Panc1 (cell line): ENCODE data around the gene SLC17A2. TPM values are rescaled to one million over a fixed set of nuclear protein-coding genes. Genes with fewer than 3 reads are reported as not detected.

Source experiments
- ATAC-seq: fragments of 200-7000 bp; cut with Tn5 transposase; 2 replicates; pipeline ENCODE4 v1.9.1; 2020; ENCODE audit warnings: mild to moderate bottlenecking, moderate library complexity
- BruUV-seq: library from RNA; stranded (reverse); fragments of 400-500 nt; replicated peaks from 2 replicates; lab custom pipeline; 2021; lab: Mats Ljungman, UMichigan
- CTCF ChIA-PET: fragments of 300-600 bp; sonication (Branson Sonifier 250); formaldehyde crosslinking; loops from one replicate; lab custom pipeline; 2022; ENCODE audit warnings: antibody characterized with exemption; lab: Charles Lee
- POLR2A ChIA-PET: fragments of 300-600 bp; sonication (Branson Sonifier 250); formaldehyde crosslinking; loops from one replicate; lab custom pipeline; 2022; ENCODE audit warnings: antibody characterized with exemption; lab: Charles Lee
- DNase-seq: peaks from one replicate; pipeline ENCODE4 v3.0.0-alpha.2; 2010; ENCODE audit warnings: low read depth, low spot score
- H3K27ac ChIP-seq: 2 replicates; pipeline ENCODE4 v1.5.1; 2011; ENCODE audit warnings: mild to moderate bottlenecking, low read length, inconsistent platforms
- H3K27me3 ChIP-seq: fragments of 200-500 bp; sonication (Bioruptor generic); 2 replicates; pipeline ENCODE4 v1.6.0; 2014; ENCODE audit warnings: low read length, inconsistent platforms; ENCODE audit not compliant: control insufficient read depth, insufficient read depth
- H3K36me3 ChIP-seq: fragments of 200-500 bp; sonication (Bioruptor generic); 2 replicates; pipeline ENCODE4 v1.5.1; 2014; ENCODE audit warnings: inconsistent platforms, mild to moderate bottlenecking, low read length, moderate library complexity; ENCODE audit not compliant: control insufficient read depth, insufficient read depth
- H3K4me1 ChIP-seq: 2 replicates; pipeline ENCODE4 v1.5.1; 2011; ENCODE audit warnings: inconsistent platforms, mild to moderate bottlenecking, low read length, moderate library complexity; ENCODE audit not compliant: control insufficient read depth, insufficient read depth
- H3K4me3 ChIP-seq, 2 experiments: 2 replicates each; pipeline ENCODE4 v1.5.1; 2011 to 2012; ENCODE audit warnings: low read depth in 2 of 2, low read length in 2 of 2, mild to moderate bottlenecking in 2 of 2, inconsistent platforms in 1 of 2, moderate library complexity in 1 of 2
- H3K9me3 ChIP-seq: fragments of 200-500 bp; sonication (Bioruptor generic); 2 replicates; pipeline ENCODE4 v1.5.1; 2014; ENCODE audit warnings: low read depth, mild to moderate bottlenecking, inconsistent platforms, low read length, moderate library complexity; ENCODE audit not compliant: control insufficient read depth, insufficient read depth
- POLR2AphosphoS5 ChIP-seq: IDR thresholded peaks from 2 replicates; pipeline ENCODE4 v1.6.1; 2012; ENCODE audit warnings: mild to moderate bottlenecking, low read depth, low read length, moderate library complexity
- SIN3A ChIP-seq: IDR thresholded peaks from 2 replicates; pipeline ENCODE4 v1.6.1; 2012; ENCODE audit warnings: low read depth, mild to moderate bottlenecking, low read length, moderate library complexity, borderline replicate concordance; ENCODE audit not compliant: insufficient read depth
- TCF7L2 ChIP-seq: IDR thresholded peaks from 2 replicates; pipeline ENCODE4 v1.6.1; 2011; ENCODE audit warnings: mild to moderate bottlenecking, low read depth, low read length, inconsistent platforms
- in situ Hi-C: cut with HindIII; loops from 2 replicates; pipeline ENCODE4 v1.10.0; 2016; ENCODE audit warnings: low sequenced_read_pairs, low pct_unique_long_range_greater_than_20kb
- intact Hi-C: fragments of 100-400 bp; cut with micrococcal nuclease; formaldehyde crosslinking; loops from one replicate; pipeline ENCODE4 v1.10.0; 2022; ENCODE audit not compliant: unreplicated experiment
- total RNA-seq: library from RNA; stranded (reverse); gene quantifications from one replicate; pipeline ENCODE4 v1.2.1, GENCODE V29; 2021; ENCODE audit not compliant: unreplicated experiment
- TF ChIP-seq, protein P1 (sequence below), 2 experiments: IDR thresholded peaks; 2 replicates each; pipeline ENCODE4 v1.6.1; 2011 to 2012; ENCODE audit warnings: low read depth in 2 of 2, control low read depth in 1 of 2, low read length in 1 of 2, mild to moderate bottlenecking in 1 of 2, moderate library complexity in 1 of 2; ENCODE audit not compliant: insufficient read depth in 1 of 2
- TF ChIP-seq, protein P2 (sequence below): fragments of 450-650 bp; IDR thresholded peaks from 2 replicates; pipeline ENCODE4 v1.5.1; 2017; ENCODE audit warnings: mild to moderate bottlenecking

The SLC17A2 gene
- total RNA-seq, 1 experiment from 2014 or later: not detected

DNA sequence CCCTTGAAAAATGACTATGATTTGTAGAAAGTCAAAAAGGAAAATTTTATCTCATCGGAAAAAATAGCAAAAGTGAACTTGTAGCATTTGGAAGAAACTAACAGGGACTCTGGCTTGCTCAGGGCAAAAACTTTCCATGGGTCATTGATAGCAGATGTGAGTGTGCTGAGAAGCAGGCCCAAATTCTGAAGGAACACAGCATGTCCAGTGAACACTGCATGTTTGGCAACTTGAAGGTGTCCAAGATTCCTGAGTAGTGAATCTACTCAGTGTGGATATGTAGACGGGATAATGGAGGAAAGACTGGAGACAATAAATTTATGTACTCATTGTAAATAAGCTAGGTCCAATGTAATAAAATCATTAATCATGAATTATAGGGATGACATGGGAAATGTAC is 8.2 kb downstream of the SLC17A2 start:
- Histone ChIP-seq H3K9me3 (no peaks in the 10 kb centered on the region), H3K36me3 (no peaks in the 10 kb centered on the region), H3K27ac (no peak overlapping the region), H3K4me3 (no peak overlapping the region), H3K4me1 (no peaks in the 10 kb centered on the region), H3K27me3 (no peaks in the 10 kb centered on the region; the same call in 1 of the 2 replicates)
- CTCF ChIA-PET: no interaction called here
- ATAC-seq (no peak), DNase-seq (no peak)
- POLR2A ChIA-PET: no interaction called here
- TF ChIP-seq, protein P1, sequence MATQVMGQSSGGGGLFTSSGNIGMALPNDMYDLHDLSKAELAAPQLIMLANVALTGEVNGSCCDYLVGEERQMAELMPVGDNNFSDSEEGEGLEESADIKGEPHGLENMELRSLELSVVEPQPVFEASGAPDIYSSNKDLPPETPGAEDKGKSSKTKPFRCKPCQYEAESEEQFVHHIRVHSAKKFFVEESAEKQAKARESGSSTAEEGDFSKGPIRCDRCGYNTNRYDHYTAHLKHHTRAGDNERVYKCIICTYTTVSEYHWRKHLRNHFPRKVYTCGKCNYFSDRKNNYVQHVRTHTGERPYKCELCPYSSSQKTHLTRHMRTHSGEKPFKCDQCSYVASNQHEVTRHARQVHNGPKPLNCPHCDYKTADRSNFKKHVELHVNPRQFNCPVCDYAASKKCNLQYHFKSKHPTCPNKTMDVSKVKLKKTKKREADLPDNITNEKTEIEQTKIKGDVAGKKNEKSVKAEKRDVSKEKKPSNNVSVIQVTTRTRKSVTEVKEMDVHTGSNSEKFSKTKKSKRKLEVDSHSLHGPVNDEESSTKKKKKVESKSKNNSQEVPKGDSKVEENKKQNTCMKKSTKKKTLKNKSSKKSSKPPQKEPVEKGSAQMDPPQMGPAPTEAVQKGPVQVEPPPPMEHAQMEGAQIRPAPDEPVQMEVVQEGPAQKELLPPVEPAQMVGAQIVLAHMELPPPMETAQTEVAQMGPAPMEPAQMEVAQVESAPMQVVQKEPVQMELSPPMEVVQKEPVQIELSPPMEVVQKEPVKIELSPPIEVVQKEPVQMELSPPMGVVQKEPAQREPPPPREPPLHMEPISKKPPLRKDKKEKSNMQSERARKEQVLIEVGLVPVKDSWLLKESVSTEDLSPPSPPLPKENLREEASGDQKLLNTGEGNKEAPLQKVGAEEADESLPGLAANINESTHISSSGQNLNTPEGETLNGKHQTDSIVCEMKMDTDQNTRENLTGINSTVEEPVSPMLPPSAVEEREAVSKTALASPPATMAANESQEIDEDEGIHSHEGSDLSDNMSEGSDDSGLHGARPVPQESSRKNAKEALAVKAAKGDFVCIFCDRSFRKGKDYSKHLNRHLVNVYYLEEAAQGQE (IDR thresholded peaks at IDR 0.05; ENCODE audit: insufficient read depth in 1 of 2, low read depth in 2 of 2, low read length in 1 of 2): no peak
- TF ChIP-seq POLR2AphosphoS5: no peak
- TF ChIP-seq TCF7L2: no peak
- no peak for TF ChIP-seq SIN3A
- TF ChIP-seq, protein P2, sequence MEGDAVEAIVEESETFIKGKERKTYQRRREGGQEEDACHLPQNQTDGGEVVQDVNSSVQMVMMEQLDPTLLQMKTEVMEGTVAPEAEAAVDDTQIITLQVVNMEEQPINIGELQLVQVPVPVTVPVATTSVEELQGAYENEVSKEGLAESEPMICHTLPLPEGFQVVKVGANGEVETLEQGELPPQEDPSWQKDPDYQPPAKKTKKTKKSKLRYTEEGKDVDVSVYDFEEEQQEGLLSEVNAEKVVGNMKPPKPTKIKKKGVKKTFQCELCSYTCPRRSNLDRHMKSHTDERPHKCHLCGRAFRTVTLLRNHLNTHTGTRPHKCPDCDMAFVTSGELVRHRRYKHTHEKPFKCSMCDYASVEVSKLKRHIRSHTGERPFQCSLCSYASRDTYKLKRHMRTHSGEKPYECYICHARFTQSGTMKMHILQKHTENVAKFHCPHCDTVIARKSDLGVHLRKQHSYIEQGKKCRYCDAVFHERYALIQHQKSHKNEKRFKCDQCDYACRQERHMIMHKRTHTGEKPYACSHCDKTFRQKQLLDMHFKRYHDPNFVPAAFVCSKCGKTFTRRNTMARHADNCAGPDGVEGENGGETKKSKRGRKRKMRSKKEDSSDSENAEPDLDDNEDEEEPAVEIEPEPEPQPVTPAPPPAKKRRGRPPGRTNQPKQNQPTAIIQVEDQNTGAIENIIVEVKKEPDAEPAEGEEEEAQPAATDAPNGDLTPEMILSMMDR: no peak
- in situ Hi-C loops: no loop called here
- intact Hi-C loops: no loop called here
- no TSS peak for BruUV-seq

GRCh38 chr6:25921525-25922203 is 8.8 kb downstream of the SLC17A2 start:
- Histone ChIP-seq H3K4me1 (no peaks in the 10 kb centered on the region), H3K27ac (no peak overlapping the region), H3K27me3 (no peaks in the 10 kb centered on the region; the same call in 1 of the 2 replicates), H3K9me3 (no peaks in the 10 kb centered on the region), H3K4me3 (no peak overlapping the region), H3K36me3 (no peaks in the 10 kb centered on the region)
- ChIA-PET POLR2A (no interaction called here), CTCF (no interaction called here)
- in situ Hi-C loops: no loop called here
- intact Hi-C loops: no loop called here
- DNase-seq (no peak), ATAC-seq (no peak)
- BruUV-seq: no TSS peak
- TF ChIP-seq, protein P1 (IDR thresholded peaks at IDR 0.05; ENCODE audit: insufficient read depth in 1 of 2, low read depth in 2 of 2, low read length in 1 of 2): no peak
- no peak for TF ChIP-seq TCF7L2
- TF ChIP-seq, protein P2: no peak
- no peak for TF ChIP-seq POLR2AphosphoS5
- no peak for TF ChIP-seq SIN3A
